ENCODE data around the gene KCNJ6.

DNA sequence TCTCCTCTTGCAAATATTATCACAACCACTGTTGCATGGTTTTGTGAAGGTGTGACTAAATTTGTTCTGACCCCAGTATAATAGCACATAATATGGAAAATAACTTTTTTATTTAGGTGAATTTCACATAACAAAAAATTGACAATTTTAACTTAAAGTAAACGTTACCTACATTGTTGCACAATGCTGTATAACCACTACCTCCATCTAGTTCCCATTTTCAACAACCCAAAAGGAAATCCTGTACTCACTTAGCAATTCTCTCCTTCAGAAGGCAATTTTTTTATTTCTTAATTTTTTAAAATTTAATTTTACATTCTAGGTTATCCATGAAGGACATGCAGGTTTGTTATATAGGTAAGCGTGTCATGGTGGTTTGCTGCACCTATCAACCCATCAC is 95.2 kb downstream of the KCNJ6 start:
- TF ChIP-seq CTCF (IDR thresholded peaks at IDR 0.05 in 4 of 5, conservative IDR thresholded peaks at IDR 0.05 in 1 of 5) (no peak), POLR2A (IDR thresholded peaks at IDR 0.05) (no peak)
